Activated CD4-positive, alpha-beta T cell treated with anti-CD3 and anti-CD28 coated beads for 36 hours (primary cell): Measurements from ENCODE around the gene SHC4. TPM values are rescaled to one million over a fixed set of nuclear protein-coding genes. Genes with fewer than 3 reads are reported as not detected.

ENCODE experiments used
- ATAC-seq: fragments of 200-7000 bp; cut with Tn5 transposase; one replicate; pipeline ENCODE4 v1.10.0; 2021; ENCODE audit warnings: mild to moderate bottlenecking, moderate library complexity
- CTCF ChIA-PET: fragments of 350-600 bp; sonication (Branson Sonifier 250); formaldehyde crosslinking; loops from one replicate; lab custom pipeline; 2021; ENCODE audit warnings: antibody characterized with exemption; lab: Charles Lee
- POLR2A ChIA-PET: fragments of 350-600 bp; sonication (Branson Sonifier 250); formaldehyde crosslinking; loops from one replicate; lab custom pipeline; 2021; ENCODE audit warnings: antibody characterized with exemption, inconsistent platforms; lab: Charles Lee
- DNase-seq: peaks from one replicate; pipeline ENCODE4 v3.0.0-alpha.2; 2020
- H3K27ac Mint-ChIP-seq: one replicate; pipeline ENCODE4 v1.8.0; 2021; ENCODE audit warnings: mixed read lengths
- H3K27me3 Mint-ChIP-seq: one replicate; pipeline ENCODE4 v1.8.0; 2021; ENCODE audit warnings: mixed read lengths
- H3K36me3 Mint-ChIP-seq: one replicate; pipeline ENCODE4 v1.8.0; 2021; ENCODE audit warnings: low read depth, mixed read lengths
- H3K4me1 Mint-ChIP-seq: one replicate; pipeline ENCODE4 v1.8.0; 2021; ENCODE audit warnings: mixed read lengths
- H3K4me3 Mint-ChIP-seq: one replicate; pipeline ENCODE4 v1.8.0; 2021; ENCODE audit warnings: mild to moderate bottlenecking, moderate library complexity, mixed read lengths
- H3K9me3 Mint-ChIP-seq: one replicate; pipeline ENCODE4 v1.8.0; 2021; ENCODE audit warnings: low read depth, mixed read lengths
- intact Hi-C, 2 experiments: fragments of 100-400 bp; cut with DNase I in 1 of 2; cut with micrococcal nuclease in 1 of 2; formaldehyde crosslinking; loops; one replicate each; pipeline versions ENCODE4 v1.14.2 to v1.15.1; 2022 to 2024; cut with DNase I, micrococcal nuclease
- total RNA-seq, 2 experiments: library from RNA; stranded (reverse); gene quantifications; one replicate each; pipeline ENCODE4 v1.2.3, GENCODE V29; 2021

SHC4 gene
- total RNA-seq, 2 experiments from 2014 or later = 1.4 TPM

GRCh38 chr15:48778331-48778730 lies 185.4 kb downstream of the SHC4 start:
- Mint-ChIP-seq H3K36me3 (peaks cover 55% of the 10 kb centered on the region), H3K9me3 (peaks cover 8% of the 10 kb centered on the region), H3K27ac (no peak overlapping the region), H3K4me1 (no peaks in the 10 kb centered on the region), H3K4me3 (no peak overlapping the region), H3K27me3 (no peaks in the 10 kb centered on the region)
- no peak for ATAC-seq
- ChIA-PET POLR2A (no interaction called here), CTCF (no interaction called here)
- intact Hi-C loops = no loop called here
- no peak for DNase-seq

- H3K9me3 Mint-ChIP-seq = peaks cover 8% of the 10 kb centered on the region
- H3K36me3 Mint-ChIP-seq = peaks cover 55% of the 10 kb centered on the region
- intact Hi-C loops = no loop called here
- ChIA-PET CTCF (no interaction called here), POLR2A (no interaction called here)
- H3K27ac Mint-ChIP-seq = no peak overlapping the region
- no peak for DNase-seq
- no peaks in the 10 kb centered on the region for H3K4me1 Mint-ChIP-seq
- no peaks in the 10 kb centered on the region for H3K27me3 Mint-ChIP-seq
- no peak overlapping the region for H3K4me3 Mint-ChIP-seq
- ATAC-seq = no peak
These were observed 185.9 kb downstream of the SHC4 start for GRCh38 chr15:48777645-48778330.

- ATAC-seq = no peak
- H3K4me3 Mint-ChIP-seq = no peak overlapping the region
- ChIA-PET CTCF (interaction anchor here (0.8 to 1.5 kb wide), 2 partner anchors 10 to 39 kb away, joined by 3 to 6 read pairs; no protein-coding TSS in a partner anchor), POLR2A (no interaction called here)
- H3K27me3 Mint-ChIP-seq = no peaks in the 10 kb centered on the region
- DNase-seq = no peak
- H3K27ac Mint-ChIP-seq = no peak overlapping the region
- intact Hi-C loops = no loop called here
- no peaks in the 10 kb centered on the region for H3K4me1 Mint-ChIP-seq
- peaks cover 8% of the 10 kb centered on the region for H3K9me3 Mint-ChIP-seq
- peaks cover 47% of the 10 kb centered on the region for H3K36me3 Mint-ChIP-seq
These were observed 188.2 kb downstream of the SHC4 start for GRCh38 chr15:48775546-48775945.

GRCh38 chr15:48774484-48774883 lies 189.2 kb downstream of the SHC4 start:
- DNase-seq (no peak), ATAC-seq (no peak)
- CTCF ChIA-PET = no interaction called here
- Mint-ChIP-seq H3K9me3 (peaks cover 8% of the 10 kb centered on the region), H3K4me3 (no peak overlapping the region), H3K27ac (no peak overlapping the region), H3K4me1 (no peaks in the 10 kb centered on the region), H3K27me3 (no peaks in the 10 kb centered on the region), H3K36me3 (peaks cover 50% of the 10 kb centered on the region)
- intact Hi-C loops = no loop called here
- POLR2A ChIA-PET = no interaction called here

Other genes with a start within 250 kb of the SHC4 start
- gene CEP152, start 152.8 kb downstream of the SHC4 start, total RNA-seq = 10 to 100 TPM; 34.4 to 42.2 TPM
- 10 to 100 TPM; 73.6 to 82.5 TPM for gene EID1, start 85.8 kb downstream of the SHC4 start, total RNA-seq
- gene SECISBP2L, start 82.5 kb upstream of the SHC4 start, total RNA-seq = 10 to 100 TPM; 22.4 to 36.8 TPM
- gene COPS2, start 191.7 kb upstream of the SHC4 start, total RNA-seq = 10 to 100 TPM; 82.6 to 95.9 TPM
- gene GALK2, start 206.3 kb upstream of the SHC4 start, total RNA-seq = 10 to 100 TPM; 19.9 to 27.1 TPM